GM20000 (cell line): ENCODE measurements around the gene FAM98C.
A peak's percentile ranks its signal among the peaks of the same experiment; 100 is the strongest.

ENCODE experiments used
- DNase-seq: peaks from one replicate; pipeline ENCODE4 v3.0.0; 2012; ENCODE audit warnings: low spot score
- CTCF ChIP-seq: IDR thresholded peaks from 2 replicates; pipeline ENCODE4 v1.5.1; 2012; ENCODE audit warnings: mild to moderate bottlenecking, control low read depth; ENCODE audit errors: extremely low read depth, missing control alignments

Gene FAM98C

GRCh38 chr19:38402967-38403674 is at the start of gene FAM98C:
Gene FAM98C, plus strand, starts transcription at chr19:38403093. Its CDS starts 61 bp downstream, at chr19:38403154.
- peak; percentile 100 for DNase-seq
- peak; percentile 89 for TF ChIP-seq CTCF

- no peak for DNase-seq
- no peak for TF ChIP-seq CTCF
These were observed 46.9 kb upstream of the FAM98C start for GRCh38 chr19:38355728-38356725.

- no peak for TF ChIP-seq CTCF
- no peak for DNase-seq
These were observed 44.8 kb upstream of the FAM98C start for GRCh38 chr19:38358071-38358470.

GRCh38 chr19:38359242-38360021 is 43.5 kb upstream of the FAM98C start:
- no peak for TF ChIP-seq CTCF
- DNase-seq: no peak

GRCh38 chr19:38360351-38360750 is 42.5 kb upstream of the FAM98C start:
- no peak for TF ChIP-seq CTCF
- no peak for DNase-seq

- DNase-seq: no peak
- no peak for TF ChIP-seq CTCF
These were observed 41.9 kb upstream of the FAM98C start for GRCh38 chr19:38360839-38361631.
